OCI-LY7 (cell line): ENCODE data around the gene CDKL5. TPM values are rescaled to one million over a fixed set of nuclear protein-coding genes. Genes with fewer than 3 reads are reported as not detected.

Experiments
- Bru-seq: library from RNA; stranded (reverse); fragments of 400-500 nt; gene quantifications from one replicate; lab custom pipeline; 2021; lab: Mats Ljungman, UMichigan
- BruChase-seq, 2 experiments: library from RNA; stranded (reverse); fragments of 400-500 nt; gene quantifications; one replicate each; lab custom pipeline; 2021; lab: Mats Ljungman, UMichigan
- BruUV-seq: library from RNA; stranded (reverse); fragments of 400-500 nt; replicated peaks from 2 replicates; lab custom pipeline; 2021; lab: Mats Ljungman, UMichigan
- CTCF ChIA-PET: fragments of 300-600 bp; sonication (Branson Sonifier 250); formaldehyde crosslinking; loops from one replicate; lab custom pipeline; 2022; ENCODE audit warnings: antibody characterized with exemption; ENCODE audit not compliant: unreplicated experiment; lab: Charles Lee
- POLR2A ChIA-PET: fragments of 300-600 bp; sonication (Branson Sonifier 250); formaldehyde crosslinking; loops from one replicate; lab custom pipeline; 2022; ENCODE audit warnings: antibody characterized with exemption; lab: Charles Lee
- DNase-seq: peaks from one replicate; pipeline ENCODE4 v3.0.0-alpha.2; 2015; ENCODE audit warnings: low spot score
- H2AFZ ChIP-seq: fragments of 200-600 bp; sonication (generic), shearing (Covaris generic); 2 replicates; pipeline ENCODE4 v1.6.1; 2014; ENCODE audit warnings: mild to moderate bottlenecking, antibody characterized with exemption, low read length, moderate library complexity
- H3K27ac ChIP-seq: fragments of 200-600 bp; sonication (generic); 2 replicates; pipeline ENCODE4 v1.5.1; 2014; ENCODE audit warnings: mixed run types, low read depth, mild to moderate bottlenecking, moderate library complexity, low read length, inconsistent platforms; ENCODE audit not compliant: poor library complexity, severe bottlenecking
- H3K36me3 ChIP-seq: fragments of 200-600 bp; sonication (generic); 2 replicates; pipeline ENCODE4 v1.6.1; 2014; ENCODE audit warnings: mild to moderate bottlenecking, antibody characterized with exemption, low read length, moderate library complexity, mixed read lengths; ENCODE audit not compliant: insufficient read depth
- H3K4me1 ChIP-seq: fragments of 200-600 bp; sonication (generic); 2 replicates; pipeline ENCODE4 v1.5.1; 2014; ENCODE audit warnings: mild to moderate bottlenecking, low read length; ENCODE audit not compliant: insufficient read depth, poor library complexity, severe bottlenecking
- H3K4me2 ChIP-seq: fragments of 200-600 bp; sonication (generic); 2 replicates; pipeline ENCODE4 v1.6.1; 2014; ENCODE audit warnings: mild to moderate bottlenecking, low read length
- H3K4me3 ChIP-seq: fragments of 200-600 bp; sonication (generic); 2 replicates; pipeline ENCODE4 v1.5.1; 2014; ENCODE audit warnings: mild to moderate bottlenecking, low read depth, low read length; ENCODE audit not compliant: poor library complexity, severe bottlenecking
- H3K79me2 ChIP-seq: fragments of 200-600 bp; sonication (generic); 2 replicates; pipeline ENCODE4 v1.6.1; 2016; ENCODE audit warnings: low read depth, mild to moderate bottlenecking, low read length, moderate library complexity, mixed read lengths; ENCODE audit not compliant: insufficient read depth
- H3K9me2 ChIP-seq: fragments of 200-600 bp; sonication (generic); 2 replicates; pipeline ENCODE4 v1.6.1; 2016; ENCODE audit warnings: mild to moderate bottlenecking, low read length, mixed read lengths; ENCODE audit not compliant: insufficient read depth
- H3K9me3 ChIP-seq: fragments of 200-600 bp; sonication (generic); 2 replicates; pipeline ENCODE4 v1.6.1; 2014; ENCODE audit warnings: mild to moderate bottlenecking, mixed run types, low read length, mixed read lengths
- H4K20me1 ChIP-seq: fragments of 200-600 bp; sonication (generic); 2 replicates; pipeline ENCODE4 v1.6.1; 2014; ENCODE audit warnings: mild to moderate bottlenecking, antibody characterized with exemption, low read length, moderate library complexity, mixed read lengths; ENCODE audit not compliant: insufficient read depth
- CTCF ChIP-seq: fragments of 200-600 bp; sonication (generic); conservative IDR thresholded peaks from 2 replicates; pipeline ENCODE4 v1.5.1; 2014; ENCODE audit warnings: mild to moderate bottlenecking, antibody characterized with exemption, low read length, moderate library complexity, mixed read lengths
- EZH2phosphoT487 ChIP-seq: fragments of 200-600 bp; sonication (generic); IDR thresholded peaks from 2 replicates; pipeline ENCODE4 v1.6.1; 2018; ENCODE audit warnings: low read depth, borderline replicate concordance, mild to moderate bottlenecking, mixed run types, antibody characterized with exemption, low read length, moderate library complexity, mixed read lengths
- intact Hi-C: fragments of 100-400 bp; cut with micrococcal nuclease; formaldehyde crosslinking; loops from one replicate; pipeline ENCODE4 v1.10.0; 2022; ENCODE audit not compliant: unreplicated experiment
- long read RNA-seq: library from polyadenylated mRNA; stranded (forward); transcript quantifications from one replicate; pipeline ENCODE4 v2.0.0, GENCODE V29; 2022
- total RNA-seq, 2 experiments: library from RNA; depleted of rRNA in 1 of 2; stranded (reverse); fragments of >200 nt in 1 of 2; shearing (Covaris generic) in 1 of 2; gene quantifications; 2 replicates each; pipeline ENCODE4 v1.2.3, GENCODE V29; 2014 to 2022

Gene CDKL5
- total RNA-seq (2014; rRNA removed; shearing (Covaris generic)): 1.3 and 2.0 TPM in 2 replicates
- 2.0 and 2.4 TPM in 2 replicates for total RNA-seq (2022)
- percentile 39 among the genes with signal in this experiment for Bru-seq, nascent RNA
- percentile 38 among the genes with signal in this experiment for BruChase-seq, experiment 1, labeled RNA remaining after a 6-hour chase
- BruChase-seq, experiment 2, labeled RNA remaining after a 2-hour chase: percentile 39 among the genes with signal in this experiment
- long read RNA-seq, partial matches to known transcripts: 0 of 1 reads
- long read RNA-seq, other reads (novel, unspliced or antisense): 1 of 1 reads

GRCh38 chrX:18425199-18426003 is at the start of gene CDKL5:
CDKL5 (plus strand) TSS chrX:18425608; CDS start chrX:18507097, 81,489 bp downstream.
- POLR2A ChIA-PET: no interaction called here
- peak within 1 kb of the TSS; percentile 90 for H2AFZ ChIP-seq
- DNase-seq: peak; percentile 95
- no peaks in the 10 kb centered on the region for H3K9me2 ChIP-seq
- H3K27ac ChIP-seq: peak within 1 kb of the TSS; percentile 50
- intact Hi-C loops: loop anchor here (5.0 to 10.0 kb wide), 2 partner anchors 73 to 249 kb away; partner anchors contain the start of genes RS1 and SCML2
- H3K79me2 ChIP-seq: no peaks in the 10 kb centered on the region
- H4K20me1 ChIP-seq: no peaks in the 10 kb centered on the region
- H3K4me2 ChIP-seq: peak within 1 kb of the TSS; percentile 83
- TF ChIP-seq EZH2phosphoT487 (no peak), CTCF (no peak)
- H3K9me3 ChIP-seq: no peaks in the 10 kb centered on the region
- no TSS peak for BruUV-seq
- peaks cover 7% of the 10 kb centered on the region for H3K4me1 ChIP-seq
- no peaks in the 10 kb centered on the region for H3K36me3 ChIP-seq
- CTCF ChIA-PET: no interaction called here
- peak within 1 kb of the TSS; percentile 84 for H3K4me3 ChIP-seq

- H3K4me2 ChIP-seq: no peak overlapping the region
- no peak overlapping the region; the same call in 1 of the 2 replicates for H2AFZ ChIP-seq
- H3K4me1 ChIP-seq: no peaks in the 10 kb centered on the region
- ChIA-PET CTCF (no interaction called here), POLR2A (interaction anchor here (0.7 kb wide), 2 partner anchors 128 to 512 kb away, joined by 3 to 7 read pairs; no protein-coding TSS in a partner anchor)
- no peak overlapping the region for H3K4me3 ChIP-seq
- no peaks in the 10 kb centered on the region for H3K79me2 ChIP-seq
- peak; percentile 47 for DNase-seq
- no peaks in the 10 kb centered on the region for H3K9me2 ChIP-seq
- BruUV-seq: no TSS peak
- no peaks in the 10 kb centered on the region for H4K20me1 ChIP-seq
- H3K27ac ChIP-seq: no peak overlapping the region
- no peaks in the 10 kb centered on the region for H3K36me3 ChIP-seq
- TF ChIP-seq CTCF: peak; percentile 72
- TF ChIP-seq EZH2phosphoT487: no peak
- intact Hi-C loops: loop anchor here (2.0 to 5.0 kb wide), 2 partner anchors 433 to 590 kb away; no protein-coding TSS in a partner anchor
- no peaks in the 10 kb centered on the region for H3K9me3 ChIP-seq
These were observed 47.6 kb upstream of the CDKL5 start for GRCh38 chrX:18377796-18378195.
